ENCODE measurements around the gene TIMP2. TPM values are rescaled to one million over a fixed set of nuclear protein-coding genes. Genes with fewer than 3 reads are reported as not detected.

TIMP2 gene
- total RNA-seq, 3 donors from 2014 or later = 72.0 to 344 (median 112) TPM

GRCh38 chr17:78971756-78972506 lies 46.7 kb upstream of the TIMP2 start:
- intact Hi-C loops (cut with DNase I; ENCODE audit: low total_unique reads) = loop anchor here (10.0 kb wide), 1 partner anchor 107 kb away; no protein-coding TSS in a partner anchor
- no peaks in the 10 kb centered on the region for H3K36me3 ChIP-seq
- H3K4me1 ChIP-seq = peaks cover under 1 to 7% of the 10 kb centered on the region in 2 donors
- H3K4me3 ChIP-seq = peak overlapping the region in 1 of 3 donors; percentile 27
- TF ChIP-seq CTCF (IDR thresholded peaks at IDR 0.05) (no peak), POLR2A (IDR thresholded peaks at IDR 0.05) (no peak), POLR2AphosphoS5 (IDR thresholded peaks at IDR 0.05) (no peak)
- peak overlapping the region in 1 of 2 donors; percentile 76 for H3K27ac ChIP-seq
- DNase-seq (ENCODE audit: low spot score in 2 of 2) = no peak
- no peaks in the 10 kb centered on the region for H3K27me3 ChIP-seq
- H3K9me3 ChIP-seq = no peaks in the 10 kb centered on the region

- TF ChIP-seq POLR2AphosphoS5 (IDR thresholded peaks at IDR 0.05) (peak in 1 of 3 donors; percentile 30), CTCF (IDR thresholded peaks at IDR 0.05) (peak; percentile 81 to 91 (median 83)), POLR2A (IDR thresholded peaks at IDR 0.05) (no peak)
- peak overlapping the region in 1 of 2 donors; percentile 76 for H3K27ac ChIP-seq
- no peaks in the 10 kb centered on the region for H3K36me3 ChIP-seq
- H3K27me3 ChIP-seq = no peaks in the 10 kb centered on the region
- no peaks in the 10 kb centered on the region for H3K9me3 ChIP-seq
- intact Hi-C loops (cut with DNase I; ENCODE audit: low total_unique reads) = loop anchor here (10.0 kb wide), 1 partner anchor 106 kb away; no protein-coding TSS in a partner anchor
- peak; percentile 60 to 79 for DNase-seq (ENCODE audit: low spot score in 2 of 2)
- peaks cover 0 to 3% of the 10 kb centered on the region in 2 donors for H3K4me1 ChIP-seq
- peak overlapping the region in 1 of 3 donors; percentile 27 for H3K4me3 ChIP-seq
Observed at GRCh38 chr17:78970834-78971755, 45.9 kb upstream of the TIMP2 start.

GRCh38 chr17:78969865-78970264 lies 44.7 kb upstream of the TIMP2 start:
- Histone ChIP-seq H3K9me3 (no peaks in the 10 kb centered on the region), H3K36me3 (no peaks in the 10 kb centered on the region), H3K27me3 (no peaks in the 10 kb centered on the region), H3K4me1 (peaks cover 0 to 3% of the 10 kb centered on the region in 2 donors), H3K4me3 (no peak overlapping the region), H3K27ac (no peak overlapping the region)
- TF ChIP-seq POLR2A (IDR thresholded peaks at IDR 0.05) (no peak), CTCF (IDR thresholded peaks at IDR 0.05) (no peak), POLR2AphosphoS5 (IDR thresholded peaks at IDR 0.05) (no peak)
- intact Hi-C loops (cut with DNase I; ENCODE audit: low total_unique reads) = loop anchor here (10.0 kb wide), 1 partner anchor 105 kb away; no protein-coding TSS in a partner anchor
- no peak for DNase-seq (ENCODE audit: low spot score in 2 of 2)

GRCh38 chr17:78967782-78968362 lies 42.7 kb upstream of the TIMP2 start:
- H3K27me3 ChIP-seq = no peaks in the 10 kb centered on the region
- no peaks in the 10 kb centered on the region for H3K9me3 ChIP-seq
- H3K27ac ChIP-seq = no peak overlapping the region
- no peak for DNase-seq (ENCODE audit: low spot score in 2 of 2)
- intact Hi-C loops (cut with DNase I; ENCODE audit: low total_unique reads) = no loop called here
- TF ChIP-seq POLR2AphosphoS5 (IDR thresholded peaks at IDR 0.05) (no peak), POLR2A (IDR thresholded peaks at IDR 0.05) (no peak), CTCF (IDR thresholded peaks at IDR 0.05) (no peak)
- H3K4me1 ChIP-seq = peaks cover 0 to 3% of the 10 kb centered on the region in 2 donors
- no peaks in the 10 kb centered on the region for H3K36me3 ChIP-seq
- no peak overlapping the region for H3K4me3 ChIP-seq

All from breast epithelium (tissue), 4 donors.